Retinal pigment epithelial cell (primary cell): ENCODE results near the gene GDPD5.
"Not testable (repeated sequence)": the region's sequence is repeated elsewhere in the genome, so short reads cannot be mapped to it uniquely, and the experiment has no call there.

Experiments
- DNase-seq: peaks from one replicate; pipeline ENCODE4 v3.0.0-alpha.2; 2010; ENCODE audit warnings: low read depth
- H3K4me3 ChIP-seq: 2 replicates; pipeline ENCODE4 v1.5.1; 2011; ENCODE audit warnings: mild to moderate bottlenecking, low read length, control low read depth, moderate library complexity
- TF ChIP-seq, protein P1 (sequence below): conservative IDR thresholded peaks from 2 replicates; pipeline ENCODE4 v1.5.1; 2011; ENCODE audit warnings: low read depth, low read length, control low read depth, inconsistent platforms

Gene GDPD5

DNA sequence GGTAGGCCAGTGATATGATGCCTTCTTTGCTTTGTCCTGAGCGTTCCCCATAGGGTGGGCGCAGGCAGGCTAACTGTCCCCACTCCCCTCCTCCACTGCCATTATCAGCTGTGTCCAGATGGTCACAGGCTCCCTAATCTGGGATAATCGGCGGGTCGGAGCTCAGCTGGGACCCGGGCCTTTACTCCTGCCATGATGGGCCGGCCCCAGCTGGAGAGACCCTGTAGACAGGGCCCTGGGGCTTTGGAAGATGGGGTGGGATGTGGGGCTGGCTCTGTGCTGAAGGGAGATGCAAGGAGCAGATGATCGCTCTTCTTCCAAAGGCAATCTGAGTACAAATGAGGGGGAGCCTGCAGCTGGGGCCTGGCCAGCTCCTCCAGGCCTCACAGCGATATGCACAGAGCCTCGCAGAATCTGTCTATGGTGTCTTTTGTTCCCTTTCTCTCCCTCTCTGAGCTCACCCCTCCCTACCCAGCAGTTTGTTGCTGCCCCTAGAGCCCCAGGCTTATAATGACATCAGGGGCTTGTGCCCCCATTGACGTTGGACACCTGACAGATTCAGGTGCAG lies 104.6 kb downstream of the GDPD5 start:
- H3K4me3 ChIP-seq: no peak overlapping the region
- TF ChIP-seq, protein P1, sequence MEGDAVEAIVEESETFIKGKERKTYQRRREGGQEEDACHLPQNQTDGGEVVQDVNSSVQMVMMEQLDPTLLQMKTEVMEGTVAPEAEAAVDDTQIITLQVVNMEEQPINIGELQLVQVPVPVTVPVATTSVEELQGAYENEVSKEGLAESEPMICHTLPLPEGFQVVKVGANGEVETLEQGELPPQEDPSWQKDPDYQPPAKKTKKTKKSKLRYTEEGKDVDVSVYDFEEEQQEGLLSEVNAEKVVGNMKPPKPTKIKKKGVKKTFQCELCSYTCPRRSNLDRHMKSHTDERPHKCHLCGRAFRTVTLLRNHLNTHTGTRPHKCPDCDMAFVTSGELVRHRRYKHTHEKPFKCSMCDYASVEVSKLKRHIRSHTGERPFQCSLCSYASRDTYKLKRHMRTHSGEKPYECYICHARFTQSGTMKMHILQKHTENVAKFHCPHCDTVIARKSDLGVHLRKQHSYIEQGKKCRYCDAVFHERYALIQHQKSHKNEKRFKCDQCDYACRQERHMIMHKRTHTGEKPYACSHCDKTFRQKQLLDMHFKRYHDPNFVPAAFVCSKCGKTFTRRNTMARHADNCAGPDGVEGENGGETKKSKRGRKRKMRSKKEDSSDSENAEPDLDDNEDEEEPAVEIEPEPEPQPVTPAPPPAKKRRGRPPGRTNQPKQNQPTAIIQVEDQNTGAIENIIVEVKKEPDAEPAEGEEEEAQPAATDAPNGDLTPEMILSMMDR: no peak
- DNase-seq: no peak

DNA sequence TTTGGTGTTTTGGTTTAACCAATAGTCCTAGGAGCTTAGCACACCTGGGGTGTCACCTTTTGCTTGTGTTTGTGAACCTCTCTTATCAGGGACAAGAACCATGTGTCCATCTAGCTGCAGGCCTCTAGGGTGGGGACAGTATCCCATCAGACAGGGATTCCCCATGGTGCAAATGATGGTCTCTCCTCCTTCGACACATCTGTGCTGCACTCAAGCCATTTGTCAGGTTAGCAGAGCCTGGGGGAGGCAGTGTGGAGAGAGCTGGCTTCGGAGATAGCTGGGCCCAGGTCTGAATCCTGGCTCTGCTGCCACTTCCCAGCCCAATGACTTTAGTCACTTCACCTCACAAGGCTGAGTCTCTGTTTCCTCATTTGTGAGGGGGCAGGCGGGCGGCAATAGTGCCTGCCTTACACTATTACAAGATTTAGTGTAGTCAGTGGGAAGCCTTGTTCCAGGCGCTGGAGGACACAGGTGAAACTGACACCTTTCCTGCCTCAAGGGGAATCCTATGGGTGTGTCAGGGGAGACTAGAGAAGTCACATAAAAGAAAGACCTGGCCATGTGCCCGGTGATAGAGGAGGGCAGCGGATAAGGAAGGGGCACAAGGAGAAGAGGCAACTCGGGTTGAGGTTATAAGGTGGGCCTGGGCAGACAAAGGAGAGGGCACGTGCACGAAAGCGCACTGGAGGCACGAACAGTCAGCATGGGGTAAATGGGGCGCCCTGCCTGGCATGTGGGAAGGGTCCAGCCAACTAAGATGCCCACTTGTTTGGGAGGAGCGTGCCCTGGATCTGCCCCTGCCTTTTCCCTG lies 105.3 kb downstream of the GDPD5 start:
- DNase-seq: no peak
- no peak overlapping the region for H3K4me3 ChIP-seq
- TF ChIP-seq, protein P1: no peak

DNA sequence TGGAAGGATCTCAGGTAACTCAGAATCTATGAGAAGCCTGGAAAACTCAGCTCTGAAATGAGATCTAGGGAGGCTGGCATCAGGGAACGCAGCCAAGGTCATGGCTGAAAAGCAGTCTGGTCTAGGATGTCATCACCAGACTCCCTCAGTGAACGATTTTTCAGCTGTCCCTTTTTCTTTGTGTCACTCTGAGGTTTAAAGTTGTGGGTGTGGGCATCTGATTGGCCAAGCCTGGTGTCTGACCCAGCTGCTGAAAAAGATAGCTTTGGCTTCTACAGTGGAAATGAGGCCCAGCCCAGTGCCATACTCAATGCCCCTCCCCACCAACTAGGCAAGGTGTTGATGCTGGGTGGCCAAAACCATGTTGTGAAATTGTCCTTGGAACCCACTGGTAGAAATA lies 111.9 kb downstream of the GDPD5 start:
- DNase-seq: no peak
- H3K4me3 ChIP-seq: no peak overlapping the region
- TF ChIP-seq, protein P1: no peak

DNA sequence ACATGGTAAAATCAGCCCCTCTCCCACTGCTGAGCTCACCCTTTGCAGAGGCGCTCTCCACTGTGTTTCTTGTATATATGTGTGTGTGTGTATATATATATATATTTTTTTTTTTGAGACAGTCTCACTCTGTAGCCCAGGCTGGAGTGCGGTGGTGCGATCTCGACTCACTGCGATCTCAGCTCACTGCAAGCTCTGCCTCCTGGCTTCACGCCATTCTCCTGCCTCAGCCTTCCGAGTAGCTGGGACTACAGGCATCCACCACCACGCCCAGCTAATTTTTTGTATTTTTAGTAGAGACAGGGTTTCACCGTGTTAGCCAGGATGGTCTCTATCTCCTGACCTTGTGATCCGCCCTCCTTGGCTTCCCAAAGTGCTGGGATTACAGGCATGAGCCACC lies 112.6 kb downstream of the GDPD5 start:
- H3K4me3 ChIP-seq, DNase-seq: not testable (repeated sequence)

DNA sequence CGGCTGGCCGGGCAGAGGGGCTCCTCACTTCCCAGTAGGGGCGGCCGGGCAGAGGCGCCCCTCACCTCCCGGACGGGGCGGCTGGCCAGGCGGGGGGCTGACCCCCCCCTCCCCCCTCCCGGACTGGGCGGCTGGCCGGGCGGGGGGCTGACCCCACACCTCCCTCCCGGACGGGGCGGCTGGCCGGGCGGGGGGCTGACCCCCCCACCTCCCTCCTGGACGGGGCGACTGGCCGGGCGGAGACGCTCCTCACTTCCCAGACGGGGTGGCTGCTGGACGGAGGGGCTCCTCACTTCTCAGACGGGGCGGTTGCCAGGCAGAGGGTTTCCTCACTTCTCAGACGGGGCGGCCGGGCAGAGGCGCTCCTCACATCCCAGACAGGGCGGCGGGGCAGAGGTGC lies 115.8 kb downstream of the GDPD5 start:
- not testable (repeated sequence) for H3K4me3 ChIP-seq, DNase-seq

DNA sequence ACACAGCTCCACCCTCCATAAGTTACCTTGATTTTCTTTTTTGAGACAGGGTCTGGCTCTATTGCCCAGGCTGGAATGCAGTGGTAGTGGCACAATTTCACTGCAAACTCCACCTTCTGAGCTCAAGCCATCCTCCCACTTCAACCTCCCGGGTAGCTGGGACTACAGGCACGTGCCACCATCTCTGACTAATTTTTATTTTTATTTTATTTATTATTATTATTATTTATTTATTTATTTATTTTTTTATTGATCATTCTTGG lies 116.9 kb downstream of the GDPD5 start:
- DNase-seq: no peak
- no peak overlapping the region for H3K4me3 ChIP-seq
- TF ChIP-seq, protein P1: no peak

DNA sequence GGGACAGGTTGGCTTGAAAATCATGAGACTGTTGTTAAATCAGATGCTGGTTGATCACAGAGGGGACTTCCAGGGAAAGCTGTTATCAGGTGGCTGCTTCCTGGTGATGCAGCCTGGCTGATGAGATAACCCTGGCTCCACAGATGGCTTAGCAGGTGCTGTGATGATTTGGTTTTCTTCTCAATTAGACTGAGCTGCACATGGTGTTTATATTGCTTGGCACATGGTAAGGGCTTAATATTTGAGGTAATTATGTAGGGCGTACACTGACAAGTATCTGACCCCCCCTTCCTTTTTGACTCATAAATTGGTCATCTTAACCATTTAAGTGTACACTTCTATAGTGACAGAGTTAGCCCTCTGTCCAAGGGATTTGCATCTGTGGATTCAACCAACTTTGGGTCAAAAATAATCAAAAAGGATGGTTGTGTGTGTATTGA lies 119.4 kb downstream of the GDPD5 start:
- TF ChIP-seq, protein P1: no peak
- H3K4me3 ChIP-seq: no peak overlapping the region
- no peak for DNase-seq

DNA sequence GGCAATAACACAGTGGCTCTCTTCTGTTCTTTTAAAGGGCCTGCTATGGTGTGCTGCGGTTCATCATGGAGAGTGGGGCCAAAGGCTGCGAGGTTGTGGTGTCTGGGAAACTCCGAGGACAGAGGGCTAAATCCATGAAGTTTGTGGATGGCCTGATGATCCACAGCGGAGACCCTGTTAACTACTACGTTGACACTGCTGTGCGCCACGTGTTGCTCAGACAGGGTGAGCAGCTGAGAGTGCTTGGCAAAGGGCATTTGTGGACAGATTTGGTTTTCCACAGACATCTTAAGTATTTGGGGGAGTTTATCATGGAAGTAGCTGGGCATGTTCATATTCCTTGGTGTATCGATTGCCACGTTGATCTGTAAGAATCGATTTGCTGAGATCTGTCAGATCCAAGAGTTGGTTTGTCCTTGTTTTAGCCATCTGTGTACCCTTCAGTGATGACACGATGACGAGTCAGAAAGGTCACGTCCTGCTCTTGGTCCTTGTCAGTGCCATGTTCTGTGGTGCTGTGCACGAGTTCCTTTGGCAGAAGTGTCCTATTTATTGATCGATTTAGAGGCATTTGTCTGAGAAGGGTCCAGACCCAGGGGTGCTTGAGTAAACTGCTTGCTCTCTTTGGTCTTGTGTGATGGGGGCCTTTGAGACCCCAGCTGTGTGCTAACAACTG lies 121.6 kb downstream of the GDPD5 start:
- H3K4me3 ChIP-seq: no peak overlapping the region
- TF ChIP-seq, protein P1: no peak
- DNase-seq: no peak
